Measurements from ENCODE around the gene CDK11B.

CDK11B gene

GRCh38 chr1:1626207-1627141, 32.3 kb downstream of the CDK11B start:
- DNase-seq = no peak

- no peak for DNase-seq
These were observed 33.0 kb downstream of the CDK11B start for GRCh38 chr1:1625824-1626206.

- DNase-seq = no peak
These were observed 33.4 kb downstream of the CDK11B start for GRCh38 chr1:1625404-1625775.

- DNase-seq = no peak
These were observed 34.1 kb downstream of the CDK11B start for GRCh38 chr1:1624443-1625403.

GRCh38 chr1:1623631-1624442, 35.0 kb downstream of the CDK11B start:
- no peak for DNase-seq

GRCh38 chr1:1623181-1623630, 35.6 kb downstream of the CDK11B start:
- no peak for DNase-seq

GRCh38 chr1:1622788-1623094, 36.1 kb downstream of the CDK11B start:
- DNase-seq = no peak

- no peak for DNase-seq
These were observed 36.6 kb downstream of the CDK11B start for GRCh38 chr1:1622010-1622787.

GRCh38 chr1:1621173-1622009, 37.4 kb downstream of the CDK11B start:
- no peak for DNase-seq

GRCh38 chr1:1620433-1621139, 38.2 kb downstream of the CDK11B start:
- no peak for DNase-seq

GRCh38 chr1:1619917-1620361, 38.9 kb downstream of the CDK11B start:
- DNase-seq = peak in 1 of 2 donors; percentile 9

GRCh38 chr1:1618396-1619068, 40.3 kb downstream of the CDK11B start:
- DNase-seq = no peak

GRCh38 chr1:1617925-1618324, 40.9 kb downstream of the CDK11B start:
- DNase-seq = peak in 1 of 2 donors; percentile 0

GRCh38 chr1:1617516-1617915, 41.3 kb downstream of the CDK11B start:
- no peak for DNase-seq

GRCh38 chr1:1616838-1617237, 42.0 kb downstream of the CDK11B start:
- no peak for DNase-seq

GRCh38 chr1:1616045-1616790, 42.6 kb downstream of the CDK11B start:
- peak; percentile 53 to 54 for DNase-seq

- peak; percentile 96 to 97 for DNase-seq
These were observed 43.4 kb downstream of the CDK11B start, which contains the start of gene MIB2 for GRCh38 chr1:1615256-1616044. MIB2 (plus strand) TSS chr1:1615500; CDS start chr1:1623453, 7,953 bp downstream.

GRCh38 chr1:1614954-1615255, 43.9 kb downstream of the CDK11B start:
- no peak for DNase-seq

All from stimulated activated CD4-positive, alpha-beta T cell treated with anti-CD3 and anti-CD28 coated beads, Interleukin-2, amount 100 ng/mL, for 24 hours (primary cell).